GM21447 (cell line): ENCODE data around the gene ZNF74.

ENCODE experiments used
- ATAC-seq: cut with Tn5 transposase; IDR thresholded peaks from one replicate; pipeline ENCODE4 v1.9.1; 2021; ENCODE audit not compliant: unreplicated experiment

The ZNF74 gene

DNA sequence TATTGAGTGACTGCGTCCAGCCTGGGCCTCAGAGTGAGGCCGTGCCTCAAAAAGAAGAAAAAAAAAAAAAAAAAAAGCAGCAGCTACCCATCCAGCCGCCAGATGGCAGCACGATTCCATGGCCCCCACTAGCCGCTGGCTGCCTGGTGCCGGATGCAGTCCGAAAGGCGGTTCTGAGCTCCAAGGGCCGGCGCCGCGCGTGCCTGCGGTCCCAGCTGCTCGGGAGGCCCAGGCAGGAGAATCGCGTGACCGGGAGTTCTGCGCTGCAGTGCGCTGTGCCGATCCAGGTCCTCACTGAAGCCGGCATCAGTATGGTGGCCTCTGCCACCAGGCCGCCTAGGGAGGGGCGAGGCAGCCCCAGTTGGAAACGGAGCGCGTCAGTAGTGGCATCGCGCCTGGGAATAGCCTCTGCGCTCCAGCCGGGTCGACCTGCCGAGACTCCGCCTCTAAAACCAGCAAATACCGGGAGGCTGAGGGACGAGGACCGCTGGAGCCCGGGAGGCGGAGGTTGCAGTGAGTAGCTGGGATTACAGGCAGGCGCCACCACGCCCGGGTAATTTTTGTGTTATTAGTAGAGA, 24.3 kb downstream of the ZNF74 start:
- ATAC-seq = no peak

DNA sequence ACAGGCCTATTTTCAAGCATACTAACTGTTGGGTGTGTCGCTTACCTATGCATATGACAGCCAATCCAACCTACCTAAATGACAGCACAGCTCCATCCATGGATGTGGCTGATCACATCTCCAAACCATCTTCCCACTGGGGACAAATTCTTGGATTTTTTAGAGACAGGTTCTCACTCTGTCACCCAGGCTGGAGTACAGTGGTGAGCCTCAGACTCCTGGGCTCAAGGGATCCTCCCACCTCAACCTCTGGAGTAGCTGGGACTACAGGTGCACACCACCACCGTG, 25.7 kb downstream of the ZNF74 start:
- no peak for ATAC-seq

DNA sequence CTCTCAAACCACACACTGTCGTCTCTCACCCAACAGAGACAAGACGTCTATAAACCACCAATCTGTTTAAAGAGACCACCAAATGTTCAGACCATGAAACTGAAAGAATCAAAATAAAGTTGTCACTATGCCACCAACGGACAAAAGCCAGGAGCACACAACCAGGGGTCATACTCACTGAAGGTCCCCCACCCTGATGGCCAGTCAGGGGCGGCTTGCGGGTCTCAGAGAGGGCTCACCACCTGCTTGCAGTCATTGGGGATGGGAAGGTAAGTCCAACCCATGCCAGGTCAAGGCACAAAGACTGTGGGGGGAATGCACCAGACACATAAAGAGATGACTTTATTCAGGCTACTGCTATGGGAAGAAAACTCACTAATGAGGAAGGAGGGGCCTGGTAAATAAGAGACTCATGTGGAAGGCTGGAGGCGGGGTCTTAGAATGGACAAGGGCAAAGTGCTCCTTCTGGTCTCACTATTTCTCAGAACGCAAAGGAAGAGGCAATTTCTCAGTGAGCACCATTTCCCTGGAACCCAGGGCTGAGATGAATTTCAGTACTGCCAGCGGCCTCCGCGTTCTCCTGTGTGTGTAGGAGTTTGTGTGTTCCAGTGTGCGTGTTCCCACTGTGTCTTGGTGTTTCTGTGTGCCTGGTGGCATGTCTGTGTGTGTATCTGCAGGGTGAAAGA, 26.3 kb downstream of the ZNF74 start:
- no peak for ATAC-seq

DNA sequence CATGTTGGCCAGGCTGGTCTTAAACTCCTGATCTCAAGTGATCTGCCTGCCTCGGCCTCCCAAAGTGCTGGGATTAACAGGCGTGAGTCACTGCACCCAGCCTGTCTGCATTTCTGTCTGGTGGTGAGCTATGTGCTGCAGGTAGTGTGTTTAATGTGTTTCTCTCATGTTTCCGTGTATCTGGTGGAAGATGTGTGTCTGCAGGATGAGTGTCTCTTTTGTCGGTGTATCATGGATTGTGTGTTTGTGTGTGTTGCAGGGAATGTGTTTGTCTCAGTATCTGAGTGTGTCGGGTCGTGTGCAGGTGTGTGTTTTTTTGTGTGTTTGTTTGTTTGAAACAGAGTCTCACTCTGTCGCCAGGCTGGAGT, 27.5 kb downstream of the ZNF74 start:
- no peak for ATAC-seq

DNA sequence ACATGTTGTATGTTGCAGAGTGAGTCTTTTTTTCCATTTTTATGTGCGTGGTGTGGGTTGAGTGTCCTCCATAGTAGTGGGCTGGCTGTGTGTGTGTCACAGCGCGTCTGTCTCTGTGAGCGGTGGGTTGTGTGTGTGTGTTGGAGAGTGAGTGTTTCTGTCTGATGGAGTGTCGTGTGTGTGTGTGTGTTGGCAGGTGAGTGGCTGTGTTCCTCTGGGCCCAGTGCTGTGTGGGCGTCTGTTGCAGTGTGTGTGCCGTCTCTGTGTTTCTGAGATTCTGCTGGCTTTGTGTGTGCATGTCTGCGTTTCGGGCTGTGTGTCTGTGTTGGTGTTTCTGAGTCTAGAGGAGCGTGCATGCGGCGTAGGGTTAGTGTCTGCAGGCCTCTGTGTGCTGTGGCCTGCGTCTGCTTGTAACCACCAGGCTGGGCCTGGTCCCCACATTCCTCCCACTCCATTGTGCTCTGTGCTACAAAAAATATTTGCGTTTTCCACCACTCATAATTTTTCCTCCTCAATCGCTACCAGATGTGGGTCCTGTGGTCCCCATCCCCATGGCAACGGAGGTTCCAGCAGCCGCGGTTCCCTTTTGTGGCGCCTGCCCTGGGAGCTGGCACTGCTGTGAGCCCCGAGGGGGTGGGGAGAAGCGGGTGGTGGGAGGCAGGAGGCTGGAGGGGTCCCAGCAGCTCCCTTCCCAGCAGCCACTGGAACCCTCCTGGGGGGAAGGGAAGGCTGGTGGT, 28.5 kb downstream of the ZNF74 start:
- ATAC-seq = no peak

DNA sequence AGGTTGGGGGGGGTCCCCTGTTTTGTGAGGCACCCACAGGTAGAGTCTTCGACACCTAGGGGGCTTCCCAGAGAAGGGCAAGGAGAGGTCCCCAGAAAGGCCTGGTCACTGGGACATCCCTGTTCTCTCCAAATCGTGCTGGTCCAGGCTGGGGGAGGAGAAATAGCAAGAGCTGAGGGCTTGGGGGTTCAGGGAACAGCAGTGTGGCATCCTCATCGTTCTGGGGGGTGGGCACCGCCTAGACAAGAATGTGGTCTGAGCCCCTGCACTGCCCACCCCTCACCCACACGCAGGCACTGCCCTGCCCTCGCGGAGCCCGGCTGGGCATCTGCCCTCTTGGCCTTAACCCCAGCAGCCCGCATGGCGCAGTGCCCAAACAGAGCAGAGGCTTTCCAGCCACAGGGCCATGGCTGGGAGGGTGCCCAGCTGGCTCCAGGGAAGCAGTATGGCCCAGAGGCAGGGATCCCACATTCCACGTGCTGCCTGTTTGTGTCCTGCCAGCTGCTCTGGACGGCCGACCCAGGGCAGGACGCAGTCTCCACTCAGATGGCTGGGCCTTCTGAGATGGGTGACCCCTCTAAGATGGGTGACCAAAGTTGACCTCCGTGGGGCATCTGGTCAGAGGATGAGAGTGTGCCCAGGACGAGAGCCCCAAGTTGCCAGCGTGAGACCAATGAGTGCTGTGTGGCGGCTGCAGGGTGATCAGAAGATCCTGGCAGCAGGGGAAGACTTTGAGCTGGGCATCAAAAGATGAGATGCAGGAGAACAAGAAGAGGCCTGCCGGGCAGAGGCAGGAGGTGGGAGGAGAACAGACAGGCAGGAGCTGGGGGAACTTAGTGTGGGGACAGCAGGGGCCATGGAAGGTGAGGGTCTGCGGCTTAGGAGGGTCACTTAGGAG, 29.3 kb downstream of the ZNF74 start:
- no peak for ATAC-seq

DNA sequence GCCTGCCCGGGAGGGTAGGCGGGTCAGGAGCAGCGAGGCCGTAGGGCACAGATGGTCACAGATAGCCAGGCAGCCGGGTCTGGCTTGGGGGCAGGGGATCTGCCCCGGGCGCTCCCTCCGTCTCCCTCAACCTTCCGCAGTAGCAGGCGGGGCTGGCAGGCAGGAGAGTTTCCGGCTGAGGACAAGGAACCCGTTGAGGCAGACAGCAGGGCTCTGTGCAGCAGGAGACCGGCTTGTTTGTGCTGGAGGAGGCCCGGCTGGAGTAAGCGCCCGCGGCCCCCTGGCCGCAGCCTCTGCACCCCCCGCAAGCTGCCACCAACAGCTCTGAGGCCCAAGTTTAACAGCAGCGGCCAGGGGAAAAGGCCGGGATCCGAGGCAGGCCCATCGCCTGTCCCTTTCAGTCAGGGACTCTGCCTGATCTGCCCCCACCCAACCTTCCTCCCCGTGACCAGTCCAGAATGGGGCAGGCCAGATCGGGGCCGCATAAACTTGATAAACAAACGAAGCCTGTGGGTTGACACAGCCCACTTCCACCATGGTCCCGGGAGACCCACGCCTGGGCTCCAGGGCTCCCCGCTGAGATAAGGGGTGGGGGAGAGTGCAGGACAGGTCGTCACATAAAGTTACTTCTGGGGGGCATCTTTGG, 30.1 kb downstream of the ZNF74 start:
- no peak for ATAC-seq

DNA sequence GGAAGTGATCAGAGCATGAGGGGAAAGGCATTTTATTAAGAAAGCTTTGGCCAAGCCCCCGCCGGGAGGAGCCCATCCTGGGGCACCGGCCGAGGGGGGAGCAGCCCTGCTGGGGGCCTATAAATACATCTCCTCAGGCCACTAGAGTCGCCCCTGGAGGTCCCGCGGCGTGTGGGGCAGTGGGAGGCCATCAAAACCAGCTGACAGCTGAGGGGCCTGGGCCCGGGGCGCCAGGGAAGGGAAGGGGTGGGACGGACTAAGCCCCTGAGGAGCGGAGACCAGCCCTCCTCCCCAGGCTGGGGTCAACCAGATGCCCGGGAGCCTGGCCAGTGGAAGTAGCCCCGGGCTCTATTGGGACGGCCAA, 30.6 kb downstream of the ZNF74 start:
- ATAC-seq = no peak

DNA sequence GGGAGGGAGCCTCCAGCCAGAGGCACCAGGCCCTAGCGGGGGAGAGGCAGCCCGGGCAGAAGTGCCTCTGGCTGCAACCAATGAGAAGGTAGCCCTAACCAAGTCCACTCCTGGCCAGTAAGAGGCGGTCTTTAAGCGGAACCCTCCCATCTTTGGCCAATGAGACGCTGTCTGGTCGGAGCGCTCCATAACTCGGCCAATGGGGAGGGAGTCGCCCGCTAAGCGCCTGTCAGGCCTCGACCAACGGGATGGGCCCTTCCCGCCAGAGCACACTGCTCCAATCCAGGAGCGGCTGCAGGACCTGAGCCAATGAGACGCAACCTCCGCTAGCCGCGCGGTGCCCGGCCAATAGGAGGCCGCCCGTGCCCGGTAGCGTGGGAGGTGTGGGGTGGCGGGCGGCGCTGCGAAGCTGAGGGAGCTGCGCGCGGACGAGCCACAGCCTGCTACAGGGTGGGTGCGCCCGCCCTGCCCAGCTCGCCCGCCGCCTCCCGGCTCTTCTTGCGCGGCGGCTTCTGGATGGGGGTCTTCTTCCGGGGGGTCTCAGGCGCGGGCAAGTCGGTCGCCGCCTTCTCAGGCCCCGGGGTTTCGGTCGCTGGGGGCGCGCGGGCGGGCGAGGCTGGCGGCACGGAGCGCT, 31.1 kb downstream of the ZNF74 start:
- ATAC-seq = no peak

DNA sequence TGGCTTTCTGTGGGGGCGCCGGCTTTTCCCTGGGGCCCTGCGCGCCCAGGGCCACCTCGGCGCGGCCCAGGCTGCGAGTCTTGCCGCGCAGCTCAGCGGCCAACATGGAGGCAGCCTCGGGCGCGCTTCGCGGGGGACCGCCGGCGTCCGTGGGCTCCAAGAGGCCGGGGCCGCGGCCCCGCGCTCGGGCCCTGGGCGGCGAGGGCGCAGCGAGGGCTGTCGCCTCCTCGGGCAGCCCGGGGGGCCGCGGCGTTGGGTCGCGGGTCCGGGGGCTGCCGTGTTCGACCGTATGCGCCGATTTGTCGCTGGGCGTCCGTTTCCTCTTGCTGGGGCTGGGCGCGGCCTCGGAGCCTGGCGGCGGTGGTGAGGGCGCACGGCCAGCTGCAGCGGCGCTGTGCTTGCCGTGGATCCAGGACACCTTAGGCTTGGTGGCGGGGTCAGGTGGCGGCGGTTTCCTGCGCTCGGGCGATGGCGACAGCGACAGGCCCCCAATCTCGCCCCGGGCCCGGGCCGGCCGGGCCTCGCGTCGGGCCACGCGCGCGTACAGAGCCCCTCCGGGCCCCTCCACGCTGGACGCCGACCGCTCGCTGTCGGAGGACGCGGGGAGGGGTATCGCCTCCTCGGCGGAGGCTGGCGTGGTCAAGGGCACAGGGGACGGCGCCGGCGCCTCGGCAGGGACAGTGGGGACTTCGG, 31.8 kb downstream of the ZNF74 start:
- ATAC-seq = no peak

DNA sequence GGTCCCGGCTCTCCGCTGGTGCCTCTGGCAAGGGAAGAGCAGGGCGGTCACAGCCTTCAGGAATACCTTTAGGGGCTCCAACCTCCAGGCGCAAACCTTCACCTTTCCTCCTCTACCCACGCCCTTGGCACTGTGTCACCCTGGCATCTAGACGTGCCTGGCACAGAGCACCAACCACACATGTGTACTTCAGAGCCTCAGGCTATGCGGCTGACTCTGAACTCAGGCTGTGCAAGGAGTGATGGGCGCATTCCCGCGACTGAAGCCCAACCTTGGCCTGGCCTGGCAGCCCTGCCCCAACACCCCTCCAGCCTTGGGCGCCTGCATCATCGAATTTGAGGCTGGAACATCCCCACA, 32.3 kb downstream of the ZNF74 start:
- no peak for ATAC-seq

DNA sequence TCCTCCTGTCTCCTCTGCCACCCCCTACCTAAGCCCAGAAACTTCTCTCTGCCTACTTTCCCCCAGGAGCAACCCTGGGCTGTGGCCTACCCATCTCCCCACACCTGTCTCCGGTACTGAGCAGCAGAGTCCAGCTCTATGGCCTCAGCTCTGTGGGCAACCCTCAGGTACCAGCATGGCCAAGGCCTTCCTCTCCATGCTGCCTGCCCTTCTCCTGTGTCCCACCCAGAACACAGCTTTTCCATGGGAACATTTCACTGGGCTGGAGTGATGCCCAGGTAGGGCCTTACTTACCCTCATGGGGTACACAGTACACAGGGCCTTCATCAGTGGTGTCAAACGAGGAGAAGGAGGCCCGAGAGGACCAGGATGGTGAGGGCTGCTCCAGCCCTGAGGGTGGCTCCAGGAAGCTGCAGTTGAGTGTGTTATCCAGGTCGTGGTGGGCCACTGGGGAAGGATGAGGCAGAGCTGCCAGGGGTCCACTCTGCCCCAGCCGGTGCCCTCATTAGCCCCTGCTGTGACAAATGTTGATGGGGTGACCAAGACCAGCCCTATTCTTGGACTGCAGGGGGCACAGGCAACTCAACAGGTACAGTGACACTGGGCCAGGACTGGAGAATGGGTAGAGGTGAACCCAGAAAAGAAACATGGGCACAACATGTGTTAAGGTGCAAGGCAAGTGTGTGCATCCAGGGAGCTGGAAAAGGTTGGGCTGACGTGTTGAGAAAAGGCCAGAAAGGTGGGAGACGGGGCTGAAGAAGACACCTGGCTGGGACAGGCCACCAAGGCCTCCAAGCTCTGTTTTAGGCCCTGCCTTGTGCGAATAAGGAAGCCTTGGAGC, 33.4 kb downstream of the ZNF74 start:
- ATAC-seq = no peak

DNA sequence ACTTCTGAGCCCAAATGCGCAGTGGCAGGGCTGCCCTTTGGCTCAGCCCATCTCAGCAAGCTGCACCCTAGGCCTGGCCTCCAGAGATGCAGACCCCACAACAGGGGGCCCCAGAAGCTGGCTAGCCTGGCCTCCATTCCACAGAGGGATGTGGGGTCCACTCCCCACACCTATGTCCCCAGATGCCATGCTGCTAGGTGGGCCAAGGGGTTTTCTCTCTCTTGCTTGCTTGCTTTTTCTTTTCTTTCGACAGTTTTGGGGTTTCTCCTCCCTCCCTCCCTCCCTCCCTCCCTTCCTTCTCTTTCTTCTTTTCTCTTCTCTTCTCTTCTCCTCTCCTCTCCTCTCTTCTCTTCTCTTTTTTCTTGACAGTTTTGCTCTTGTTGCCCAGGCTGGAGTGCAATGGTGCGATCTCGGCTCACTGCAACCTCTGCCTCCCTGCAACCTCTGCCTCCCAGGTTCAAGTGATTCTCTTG, 34.0 kb downstream of the ZNF74 start:
- ATAC-seq = no peak

DNA sequence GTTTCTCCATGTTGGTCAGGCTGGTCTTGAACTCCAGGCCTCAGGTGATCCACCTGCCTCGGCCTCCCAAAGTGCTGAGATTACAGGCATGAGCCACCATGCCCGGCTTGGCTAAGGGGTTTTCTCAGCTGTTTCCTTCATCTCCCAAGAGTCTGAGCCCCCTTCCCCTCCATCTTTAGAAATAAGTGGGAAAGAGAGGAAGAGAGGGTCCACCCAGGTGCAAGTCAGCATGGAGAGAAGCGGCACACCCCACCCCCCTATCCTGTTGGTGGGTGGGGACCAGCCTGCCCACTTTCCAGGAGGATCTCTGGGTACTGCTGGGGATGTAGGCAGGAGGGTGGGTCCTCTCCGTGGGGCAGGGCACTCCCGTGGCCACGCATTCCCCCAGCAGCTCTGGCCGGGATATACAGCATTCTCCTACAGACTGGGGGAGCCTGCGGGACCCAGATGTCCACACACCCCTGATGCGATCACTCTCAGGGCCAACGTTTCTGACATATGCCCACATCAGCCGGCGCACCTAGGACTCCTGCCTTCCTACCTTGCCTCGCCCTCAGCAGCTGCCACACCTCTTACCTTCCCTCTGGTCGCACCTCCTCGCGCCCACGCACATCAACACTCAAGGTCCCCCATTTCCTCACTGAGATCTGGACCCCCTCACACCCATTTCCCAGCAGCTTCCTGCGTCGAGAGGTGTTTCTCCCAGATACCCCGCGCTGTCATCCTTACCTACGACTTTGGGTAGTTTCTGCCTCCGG, 34.7 kb downstream of the ZNF74 start:
- no peak for ATAC-seq

DNA sequence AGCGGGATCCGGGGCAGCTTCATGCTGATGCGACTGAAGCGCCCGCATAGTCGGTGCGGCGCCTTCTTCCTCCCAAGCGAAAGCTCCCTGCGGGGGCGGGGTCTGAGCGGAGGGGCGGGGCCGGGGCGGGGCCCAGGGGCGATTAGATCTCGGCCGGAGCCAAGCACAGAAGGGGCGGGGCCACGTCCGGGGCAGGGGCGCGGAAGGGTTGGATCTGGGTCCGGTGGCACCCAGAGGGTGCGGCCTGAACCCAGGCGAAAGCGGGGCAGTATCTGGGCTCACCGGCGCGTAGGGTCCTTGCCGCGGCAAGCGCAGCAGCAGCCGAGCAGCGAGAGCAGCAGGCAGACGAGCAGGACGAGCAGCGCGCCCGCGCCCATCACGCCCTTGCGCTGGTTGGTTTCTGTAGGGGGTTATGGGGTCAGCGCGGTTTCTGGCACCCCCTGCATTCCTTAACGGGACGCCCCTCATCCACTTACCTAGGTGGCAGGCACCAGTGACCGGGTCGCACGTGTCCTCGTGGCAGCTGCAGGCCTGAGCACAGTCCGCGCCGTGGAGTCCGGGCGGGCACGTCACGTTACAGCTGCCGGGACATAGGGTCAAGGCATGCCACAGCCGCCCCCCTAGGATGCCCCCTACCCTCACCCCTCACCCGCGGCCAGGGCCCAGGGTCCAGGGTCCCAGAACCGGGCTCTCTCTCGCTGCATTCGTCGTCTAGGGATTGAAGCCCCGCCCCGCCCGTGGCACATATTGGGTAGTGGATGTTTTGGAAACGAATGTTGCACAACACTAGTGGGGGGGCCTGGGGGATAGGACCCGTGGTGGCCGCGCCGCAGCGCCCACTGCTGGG, 35.5 kb downstream of the ZNF74 start:
- peak; percentile 62 for ATAC-seq

DNA sequence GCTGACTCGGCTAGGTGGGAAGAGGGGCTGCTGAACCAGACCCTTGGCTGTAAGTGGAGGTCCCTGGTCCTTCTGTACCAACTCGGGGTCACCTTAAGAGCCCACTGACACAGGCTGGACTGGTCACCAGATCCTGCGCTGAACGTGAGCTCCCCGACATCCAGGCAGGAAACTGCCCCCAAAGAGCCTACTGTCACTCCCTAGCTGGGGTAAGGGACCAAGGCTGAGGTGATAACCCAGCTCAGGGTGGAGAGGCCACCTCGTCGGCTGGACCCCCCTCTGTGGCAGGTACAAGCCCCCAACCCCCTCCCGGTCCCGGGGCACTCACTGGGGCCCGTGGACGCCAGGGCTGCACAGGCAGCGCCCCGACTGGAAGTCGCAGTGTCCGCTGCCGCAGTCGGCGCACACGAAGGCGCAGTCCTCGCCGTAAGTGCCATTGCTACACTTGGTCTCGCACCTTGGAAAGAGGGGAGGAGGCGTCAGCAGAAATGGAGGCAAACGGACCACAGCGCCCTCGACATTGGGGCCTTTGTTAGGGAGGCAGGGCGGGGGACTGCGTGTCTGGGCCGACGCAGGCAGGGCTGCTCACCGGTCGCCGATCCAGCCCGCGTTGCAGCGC, 36.3 kb downstream of the ZNF74 start:
- no peak for ATAC-seq
